Sigmoid colon (tissue), 7 donors: Measurements from ENCODE around the gene SLC16A11. TPM values are rescaled to one million over a fixed set of nuclear protein-coding genes. Genes with fewer than 3 reads are reported as not detected.
"Not testable (repeated sequence)": the region's sequence is repeated elsewhere in the genome, so short reads cannot be mapped to it uniquely, and the experiment has no call there.

Source experiments
- DNase-seq: peaks from one replicate; pipeline ENCODE4 v3.0.0-alpha.2; 2019
- H3K27ac ChIP-seq, 4 donors: fragments of 200-600 bp; sonication (generic); one replicate each; pipeline ENCODE4 v1.5.1; 2016 to 2019; ENCODE audit warnings: mild to moderate bottlenecking in 1 of 4
- H3K27me3 ChIP-seq, 3 donors: fragments of 200-600 bp; sonication (generic); one replicate each; pipeline ENCODE4 v1.5.1; 2019; ENCODE audit warnings: mild to moderate bottlenecking in 1 of 3
- H3K36me3 ChIP-seq, 4 donors: fragments of 200-600 bp; sonication (generic); one replicate each; pipeline ENCODE4 v1.5.1; 2016 to 2019
- H3K4me1 ChIP-seq, 4 donors: fragments of 200-600 bp; sonication (generic); one replicate each; pipeline ENCODE4 v1.5.1; 2017 to 2019
- H3K4me3 ChIP-seq, 4 donors: fragments of 200-600 bp; sonication (generic); one replicate each; pipeline ENCODE4 v1.5.1; 2017 to 2019; ENCODE audit warnings: mild to moderate bottlenecking in 2 of 4, moderate library complexity in 1 of 4
- H3K9me3 ChIP-seq, 4 donors: fragments of 200-600 bp in 3 of 4; sonication (generic) in 3 of 4; one replicate each; pipeline versions ENCODE4 v1.5.1 to v1.6.1; 2013 to 2019
- CTCF ChIP-seq, 4 experiments: fragments of 450-650 bp in 3 of 4; fragments of 200-600 bp in 1 of 4; IDR thresholded peaks; one replicate each; pipeline ENCODE4 v1.5.1; 2016 to 2019; ENCODE audit warnings: antibody characterized with exemption in 4 of 4, mild to moderate bottlenecking in 3 of 4, moderate library complexity in 2 of 4
- EP300 ChIP-seq, 4 donors: sonication (generic); formaldehyde crosslinking; IDR thresholded peaks; one replicate each; pipeline ENCODE4 v1.6.1; 2017; ENCODE audit warnings: antibody characterized with exemption in 4 of 4
- POLR2A ChIP-seq, 2 donors: fragments of 450-650 bp; IDR thresholded peaks; one replicate each; pipeline ENCODE4 v1.6.1; 2016; ENCODE audit warnings: antibody characterized with exemption in 2 of 2, mild to moderate bottlenecking in 2 of 2, moderate library complexity in 2 of 2
- POLR2AphosphoS5 ChIP-seq, 4 donors: sonication (generic); formaldehyde crosslinking; IDR thresholded peaks; one replicate each; pipeline ENCODE4 v1.6.1; 2017; ENCODE audit warnings: antibody characterized with exemption in 4 of 4
- WGBS, 2 donors: extraction: QIAGEN DNeasy Blood & Tissue Kit; methylation state at CpG; one replicate each; pipeline ENCODE4 v1.1.7; 2013; 5-methylcytosine and 5-hydroxymethylcytosine counted together
- intact Hi-C: fragments of 100-400 bp; cut with DNase I; formaldehyde crosslinking; loops from one replicate; pipeline ENCODE4 v1.15.1; 2023
- polyA plus RNA-seq, 3 donors: library from polyadenylated mRNA; stranded (reverse); fragments of 200-250 nt; gene quantifications; one replicate each; pipeline ENCODE4 v1.2.3, GENCODE V29; 2013
- total RNA-seq, 4 donors: library from RNA; depleted of rRNA; stranded (reverse); fragments of >200 nt; gene quantifications; one replicate each; pipeline ENCODE4 v1.1.0, GENCODE V29; 2016
- donor health status: healthy with polysubstance abuse.
- donor health status: Bipolar disorder and iron deficiency.
- donor health status: healthy.

SLC16A11 gene, protein sequence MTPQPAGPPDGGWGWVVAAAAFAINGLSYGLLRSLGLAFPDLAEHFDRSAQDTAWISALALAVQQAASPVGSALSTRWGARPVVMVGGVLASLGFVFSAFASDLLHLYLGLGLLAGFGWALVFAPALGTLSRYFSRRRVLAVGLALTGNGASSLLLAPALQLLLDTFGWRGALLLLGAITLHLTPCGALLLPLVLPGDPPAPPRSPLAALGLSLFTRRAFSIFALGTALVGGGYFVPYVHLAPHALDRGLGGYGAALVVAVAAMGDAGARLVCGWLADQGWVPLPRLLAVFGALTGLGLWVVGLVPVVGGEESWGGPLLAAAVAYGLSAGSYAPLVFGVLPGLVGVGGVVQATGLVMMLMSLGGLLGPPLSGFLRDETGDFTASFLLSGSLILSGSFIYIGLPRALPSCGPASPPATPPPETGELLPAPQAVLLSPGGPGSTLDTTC
- total RNA-seq, result under 1 TPM in 3 of 4 donors, not detected in 1; 0.33 to 0.54 (median 0.36) TPM
- polyA plus RNA-seq, result 1 to 10 TPM in 1 of 3 donors, not detected in 2; 2.4 TPM

DNA sequence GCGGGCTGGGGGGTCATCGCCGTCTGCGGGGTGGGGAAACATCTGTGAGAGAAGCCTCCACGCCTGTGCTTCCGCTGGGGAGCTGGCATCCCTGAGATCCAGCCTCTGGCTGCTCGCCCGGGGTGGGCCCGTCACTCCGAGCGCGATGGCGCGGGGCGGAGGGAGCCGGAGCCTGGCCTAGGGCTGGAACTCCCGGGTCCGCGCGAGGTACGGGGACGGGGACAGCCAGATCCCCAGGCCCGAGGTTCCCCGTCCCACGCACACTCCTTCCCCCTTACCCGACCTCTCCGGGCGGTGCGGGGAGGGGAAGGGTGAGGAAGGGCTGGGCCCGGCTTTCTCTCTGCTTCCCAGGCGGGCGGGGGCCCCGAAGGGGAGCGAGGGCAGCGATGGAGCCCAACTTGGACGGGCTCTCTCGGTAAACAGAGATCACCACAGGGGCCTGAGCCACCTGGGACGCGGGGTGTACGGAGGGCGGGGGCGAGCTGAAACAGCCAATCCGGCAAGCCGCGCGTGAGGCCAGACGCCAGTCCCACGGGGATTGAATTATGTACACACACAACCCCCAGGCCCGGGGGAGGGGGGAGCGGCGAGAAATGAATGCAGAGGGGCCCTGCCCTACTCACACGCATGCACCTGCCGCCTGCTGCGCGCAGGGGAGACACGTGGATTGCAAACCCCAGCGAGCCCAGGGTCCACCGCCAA lies at the start of gene SLC16A11:
Gene SLC16A11, minus strand, starts transcription at position 596 of the 702 bp plus-strand sequence. Its CDS starts 579 bp downstream, at position 17.
- intact Hi-C loops, result no loop called here
- Histone ChIP-seq H3K9me3 (no peaks in the 10 kb centered on the region), H3K4me1 (peaks cover 0 to 39% (median 33%) of the 10 kb centered on the region in 4 donors), H3K4me3 (peak within 1 kb of the TSS; percentile 12 to 53 (median 43)), H3K36me3 (no peaks in the 10 kb centered on the region), H3K27me3 (peaks cover 15 to 36% (median 26%) of the 10 kb centered on the region in 3 donors), H3K27ac (peak within 1 kb of the TSS in 3 of 4 donors; percentile 19 to 58 (median 43))
- no peak for DNase-seq
- WGBS, 2 donors, result 2% methylated on average over 58 of the region's 58 CpGs
- TF ChIP-seq CTCF (IDR thresholded peaks at IDR 0.05) (no peak), POLR2AphosphoS5 (IDR thresholded peaks at IDR 0.05) (peak in 1 of 4 donors; percentile 20)

DNA sequence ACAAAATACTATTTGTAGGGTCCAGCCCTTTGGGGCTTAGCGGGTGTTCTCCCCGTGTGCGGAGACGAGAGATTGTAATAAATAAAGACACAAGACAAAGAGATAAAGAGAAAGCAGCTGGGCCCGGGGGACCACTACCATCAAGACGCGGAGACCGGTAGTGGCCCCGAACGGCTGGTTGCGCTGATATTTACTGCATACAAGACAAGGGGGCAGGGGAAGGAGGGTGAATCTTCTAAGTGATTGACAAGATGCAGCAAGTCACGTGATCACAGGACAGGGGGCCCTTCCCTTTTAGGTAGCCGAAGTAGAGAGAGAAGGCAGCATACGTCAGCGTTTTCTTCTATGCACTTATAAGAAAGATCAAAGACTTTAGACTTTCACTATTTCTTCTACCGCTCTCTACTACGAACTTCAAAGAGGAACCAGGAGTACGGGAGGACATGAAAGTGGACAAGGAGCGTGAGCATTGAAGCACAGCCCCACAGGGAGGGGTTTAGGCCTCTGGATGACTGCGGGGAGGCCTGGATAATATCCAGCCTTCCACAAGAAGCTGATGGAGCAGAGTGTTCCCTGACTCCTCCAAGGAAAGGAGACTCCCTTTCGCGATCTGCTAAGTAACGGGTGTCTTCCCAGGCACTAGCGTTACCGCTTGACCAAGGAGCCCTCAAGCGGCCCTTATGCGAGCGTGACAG lies 47.6 kb upstream of the SLC16A11 start:
- H3K36me3 ChIP-seq, H3K9me3 ChIP-seq, DNase-seq, H3K4me1 ChIP-seq, H3K27ac ChIP-seq, intact Hi-C loops, H3K4me3 ChIP-seq: not testable (repeated sequence)
- peaks cover 0 to 10% (median 0%) of the 10 kb centered on the region in 3 donors for H3K27me3 ChIP-seq
- WGBS, 2 donors, result 84 to 86% methylated on average over 23 to 26 of the region's 28 CpGs

GRCh38 chr17:7089570-7089969 lies 45.7 kb upstream of the SLC16A11 start:
- intact Hi-C loops, result not testable (repeated sequence)

GRCh38 chr17:7088442-7088841 lies 44.5 kb upstream of the SLC16A11 start:
- H3K36me3 ChIP-seq, DNase-seq, H3K27ac ChIP-seq, H3K4me1 ChIP-seq, H3K9me3 ChIP-seq, H3K4me3 ChIP-seq, intact Hi-C loops: not testable (repeated sequence)
- H3K27me3 ChIP-seq, result peaks cover 0 to 14% (median 0%) of the 10 kb centered on the region in 3 donors
- WGBS, 2 donors, result 39 to 64% methylated on average over 4 of the region's 4 CpGs

More at GRCh38 chr17:7089570-7089969, 45.7 kb upstream of the SLC16A11 start:
- 89 to 96% methylated on average over 6 of the region's 6 CpGs for WGBS, 2 donors
- H3K36me3 ChIP-seq, H3K27ac ChIP-seq, H3K4me1 ChIP-seq, DNase-seq, H3K9me3 ChIP-seq, H3K4me3 ChIP-seq: not testable (repeated sequence)
- H3K27me3 ChIP-seq, result peaks cover 0 to 14% (median 0%) of the 10 kb centered on the region in 3 donors

DNA sequence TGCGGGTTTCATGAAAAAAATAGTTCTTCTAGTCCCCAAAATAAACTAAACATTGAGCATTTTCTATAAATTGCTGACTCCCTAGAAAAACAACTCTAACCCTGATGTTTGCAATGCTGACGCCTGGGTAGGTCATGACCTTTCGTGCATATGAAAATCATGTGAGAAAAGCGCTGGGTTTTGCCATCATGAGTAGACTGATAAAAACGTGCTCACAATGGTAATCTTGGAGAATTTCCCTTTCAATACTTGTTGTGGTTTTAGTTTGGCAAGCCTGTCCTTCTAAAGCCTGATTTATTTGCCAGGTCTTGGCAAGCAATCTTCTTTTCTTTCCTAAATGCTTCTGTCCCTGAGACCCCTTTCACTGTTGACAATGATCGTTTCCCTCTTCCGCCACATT lies 40.2 kb upstream of the SLC16A11 start:
- H3K27me3 ChIP-seq, result peaks cover 0 to 4% (median 0%) of the 10 kb centered on the region in 3 donors
- DNase-seq, result no peak
- no peak overlapping the region for H3K4me3 ChIP-seq
- H3K27ac ChIP-seq, result no peak overlapping the region
- WGBS, 2 donors, result 43 to 53% methylated on average over 7 of the region's 7 CpGs
- no peaks in the 10 kb centered on the region for H3K4me1 ChIP-seq
- no peaks in the 10 kb centered on the region for H3K9me3 ChIP-seq
- intact Hi-C loops, result no loop called here
- H3K36me3 ChIP-seq, result no peaks in the 10 kb centered on the region
- TF ChIP-seq CTCF (IDR thresholded peaks at IDR 0.05), result no peak
- TF ChIP-seq EP300 (IDR thresholded peaks at IDR 0.05), result no peak
- TF ChIP-seq POLR2AphosphoS5 (IDR thresholded peaks at IDR 0.05), result no peak
- no peak for TF ChIP-seq POLR2A (IDR thresholded peaks at IDR 0.05)

- intact Hi-C loops, result no loop called here
- no peaks in the 10 kb centered on the region for H3K4me1 ChIP-seq
- no peaks in the 10 kb centered on the region for H3K36me3 ChIP-seq
- H3K27ac ChIP-seq, result no peak overlapping the region
- H3K9me3 ChIP-seq, result no peaks in the 10 kb centered on the region
- WGBS, 2 donors, result 78 to 82% methylated on average over 4 of the region's 4 CpGs
- no peak for DNase-seq
- no peak for TF ChIP-seq CTCF (IDR thresholded peaks at IDR 0.05)
- TF ChIP-seq POLR2A (IDR thresholded peaks at IDR 0.05), result no peak
- no peak for TF ChIP-seq EP300 (IDR thresholded peaks at IDR 0.05)
- TF ChIP-seq POLR2AphosphoS5 (IDR thresholded peaks at IDR 0.05), result no peak
- H3K27me3 ChIP-seq, result peaks cover 0 to 4% (median 0%) of the 10 kb centered on the region in 3 donors
- no peak overlapping the region for H3K4me3 ChIP-seq
Observed at GRCh38 chr17:7083592-7083991, 39.7 kb upstream of the SLC16A11 start.
